ENCODE data around the gene NKD2.

DNA sequence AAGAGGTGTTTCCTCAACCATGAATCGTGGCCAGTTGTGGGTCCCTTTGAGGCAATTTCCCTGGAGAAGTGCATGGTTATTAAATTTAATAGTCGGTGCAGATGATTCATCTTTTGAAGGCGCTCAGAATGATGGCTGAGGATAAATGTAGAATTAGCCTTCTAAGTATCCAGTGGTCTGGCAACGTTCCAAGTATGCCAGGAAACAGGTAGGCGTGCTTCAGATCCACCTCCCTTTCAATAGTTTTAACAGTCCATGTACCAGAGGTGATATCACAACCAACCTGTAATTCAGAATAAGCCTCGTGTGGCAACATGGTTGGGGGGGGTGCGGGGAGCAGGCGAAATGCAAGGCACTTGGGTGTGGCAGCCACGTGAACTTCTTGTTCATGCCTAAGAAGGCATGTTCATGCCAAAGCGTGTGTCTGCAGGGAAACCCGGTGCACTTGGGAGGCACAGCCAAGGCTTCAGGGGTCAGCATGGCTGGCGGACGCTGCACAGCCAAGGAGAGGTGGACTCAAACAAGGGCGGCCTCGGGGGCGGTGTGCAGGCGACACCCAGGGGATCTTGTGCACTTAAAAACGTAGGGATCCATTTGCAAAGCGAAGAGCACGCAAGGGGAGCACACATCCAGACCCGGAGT, 5.2 kb upstream of the NKD2 start:
- TF ChIP-seq, protein P1, sequence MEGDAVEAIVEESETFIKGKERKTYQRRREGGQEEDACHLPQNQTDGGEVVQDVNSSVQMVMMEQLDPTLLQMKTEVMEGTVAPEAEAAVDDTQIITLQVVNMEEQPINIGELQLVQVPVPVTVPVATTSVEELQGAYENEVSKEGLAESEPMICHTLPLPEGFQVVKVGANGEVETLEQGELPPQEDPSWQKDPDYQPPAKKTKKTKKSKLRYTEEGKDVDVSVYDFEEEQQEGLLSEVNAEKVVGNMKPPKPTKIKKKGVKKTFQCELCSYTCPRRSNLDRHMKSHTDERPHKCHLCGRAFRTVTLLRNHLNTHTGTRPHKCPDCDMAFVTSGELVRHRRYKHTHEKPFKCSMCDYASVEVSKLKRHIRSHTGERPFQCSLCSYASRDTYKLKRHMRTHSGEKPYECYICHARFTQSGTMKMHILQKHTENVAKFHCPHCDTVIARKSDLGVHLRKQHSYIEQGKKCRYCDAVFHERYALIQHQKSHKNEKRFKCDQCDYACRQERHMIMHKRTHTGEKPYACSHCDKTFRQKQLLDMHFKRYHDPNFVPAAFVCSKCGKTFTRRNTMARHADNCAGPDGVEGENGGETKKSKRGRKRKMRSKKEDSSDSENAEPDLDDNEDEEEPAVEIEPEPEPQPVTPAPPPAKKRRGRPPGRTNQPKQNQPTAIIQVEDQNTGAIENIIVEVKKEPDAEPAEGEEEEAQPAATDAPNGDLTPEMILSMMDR (IDR thresholded peaks at IDR 0.05; ENCODE audit: insufficient read depth, low read length, poor library complexity, severe bottlenecking) = no peak
- TF ChIP-seq EZH2phosphoT487 (conservative IDR thresholded peaks at IDR 0.05; ENCODE audit: low read length) = no peak
